Measurements from ENCODE around the gene FAU.
"Not testable (repeated sequence)": the region's sequence is repeated elsewhere in the genome, so short reads cannot be mapped to it uniquely, and the experiment has no call there.

The FAU gene

DNA sequence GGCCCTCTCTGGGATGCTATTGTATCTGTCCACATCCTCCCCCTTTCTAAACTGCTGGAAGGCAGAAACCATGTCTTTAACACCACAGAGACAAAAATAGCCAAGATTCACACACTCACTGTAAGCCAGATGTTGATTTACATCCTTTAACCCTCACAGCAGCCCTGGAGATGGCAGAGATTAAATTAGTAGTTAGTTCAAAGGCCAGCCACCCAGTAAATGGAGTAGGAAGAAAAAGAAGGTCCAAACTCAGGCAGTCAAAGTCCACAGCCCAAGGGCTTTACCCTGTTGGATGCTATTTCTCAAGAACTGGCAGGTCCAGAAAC is 2.3 kb downstream of the FAU start:
- DNase-seq (ENCODE audit: low read depth): no peak

DNA sequence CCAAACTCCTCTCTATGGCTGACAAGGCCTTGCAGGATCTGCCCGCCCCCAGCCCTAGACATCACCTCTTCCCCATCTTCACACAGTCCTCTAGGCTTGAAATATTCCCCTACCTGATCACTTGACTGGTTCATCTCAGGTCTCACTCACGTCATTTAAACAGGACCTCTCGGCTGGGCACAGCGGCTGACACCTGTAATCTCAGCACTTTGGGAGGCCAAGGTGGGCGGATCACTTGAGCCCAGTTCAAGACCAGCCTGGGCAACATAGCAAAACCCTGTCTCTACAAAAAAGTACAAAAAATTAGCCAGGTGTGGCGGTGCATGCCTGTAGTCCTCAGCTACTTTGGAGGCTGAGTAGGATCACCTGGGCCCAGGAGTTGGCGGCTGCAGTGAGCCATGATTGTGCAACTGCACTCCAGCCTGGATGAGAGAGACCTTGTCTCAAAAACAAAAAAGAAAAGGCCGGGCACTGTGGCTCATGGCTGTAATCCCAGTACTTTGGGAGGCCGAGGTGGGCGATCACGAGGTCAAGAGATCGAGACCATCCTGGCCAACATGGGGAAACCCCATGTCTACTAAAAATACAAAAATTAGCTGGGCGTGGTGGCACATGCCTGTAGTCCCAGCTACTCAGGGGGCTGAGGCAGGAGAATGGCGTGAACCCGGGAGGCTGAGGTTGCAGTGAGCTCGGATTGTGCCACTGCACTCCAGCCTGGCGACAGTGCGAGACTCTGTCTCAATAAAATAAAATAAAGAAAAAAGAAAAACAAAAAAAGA is 2.9 kb downstream of the FAU start:
- not testable (repeated sequence) for DNase-seq (ENCODE audit: low read depth)

DNA sequence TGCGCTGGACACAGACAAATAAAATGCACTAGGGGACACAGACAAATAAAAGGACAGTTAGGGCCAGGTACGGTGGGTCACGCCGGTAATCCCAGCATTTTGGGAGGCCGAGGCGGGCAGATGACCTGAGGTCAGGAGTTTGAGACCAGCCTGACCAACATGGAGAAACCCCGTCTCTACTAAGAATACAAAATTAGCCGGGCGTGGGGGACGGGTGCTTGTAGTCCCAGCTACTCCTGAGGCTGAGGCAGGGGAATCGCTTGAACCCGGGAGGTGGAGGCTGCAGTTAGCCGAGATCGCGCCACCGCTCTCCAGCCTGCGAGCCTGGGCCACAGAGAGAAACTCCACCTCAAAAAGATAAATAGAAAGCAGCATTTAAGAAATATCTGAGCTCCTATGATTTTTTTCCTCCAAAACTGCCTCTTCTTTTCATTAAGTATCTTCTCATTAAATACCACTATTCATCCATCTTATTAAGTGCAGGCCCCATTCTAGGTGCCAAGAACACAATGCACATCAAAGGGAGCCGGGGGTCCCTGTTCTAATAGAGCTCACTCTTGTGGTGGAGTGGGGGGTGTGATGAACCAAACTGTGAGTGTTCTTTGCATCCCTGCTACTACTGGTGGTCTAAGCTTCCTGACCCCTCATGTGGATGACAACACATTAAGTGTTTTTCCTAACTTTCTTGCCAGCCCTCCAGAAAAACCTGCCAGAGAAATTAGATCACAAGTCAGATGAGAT is 3.7 kb downstream of the FAU start:
- DNase-seq (ENCODE audit: low read depth): no peak

DNA sequence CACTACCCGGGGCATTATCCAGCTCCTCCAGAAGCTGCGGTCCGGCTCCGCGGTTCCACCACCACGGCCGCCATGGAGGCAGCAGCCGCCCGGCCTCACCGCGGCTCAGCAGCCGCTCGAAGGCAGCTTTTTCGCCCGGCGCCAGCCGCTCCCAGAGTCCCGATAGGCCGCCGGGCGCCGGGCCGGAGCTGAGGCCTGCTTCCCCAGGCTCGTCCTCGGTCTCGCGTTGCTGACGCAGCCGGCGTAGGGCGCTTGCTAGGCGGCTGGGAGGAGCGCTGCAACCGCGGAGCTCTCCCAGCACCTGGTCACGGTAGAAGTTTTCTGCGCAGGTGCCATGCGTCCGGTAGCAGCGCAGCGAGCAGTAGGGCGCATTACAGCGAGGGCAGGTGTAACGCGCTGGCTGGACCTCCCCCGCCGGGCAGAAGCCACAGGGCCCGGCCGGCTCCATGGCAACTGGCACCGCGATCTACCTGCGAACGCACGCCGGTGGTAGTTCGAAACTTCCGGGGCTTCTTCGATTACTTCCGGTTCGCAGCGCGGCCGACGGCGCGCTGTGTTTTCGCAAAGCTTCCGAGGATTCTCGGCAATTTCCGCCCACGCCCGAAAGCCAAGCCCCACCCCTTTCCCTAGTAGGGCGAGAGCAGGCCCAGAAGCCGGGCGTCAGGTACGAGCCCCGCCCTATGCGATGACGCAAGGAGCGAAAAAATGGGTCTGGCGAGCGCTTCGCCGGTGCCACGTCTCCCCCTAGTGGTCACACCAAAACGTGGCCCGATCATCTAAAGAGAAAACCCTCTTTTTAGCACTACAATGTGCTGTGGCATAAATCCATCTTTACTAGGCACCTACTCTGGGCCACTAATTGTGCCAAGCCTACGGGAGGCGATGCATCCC is 4.5 kb downstream of the FAU start, which contains the start of gene ZNHIT2:
Gene ZNHIT2 (minus strand): TSS at position 496 of the 891 bp plus-strand sequence. CDS start 48 bp downstream, at position 448.
- peak; percentile 99 for DNase-seq (ENCODE audit: low read depth)

DNA sequence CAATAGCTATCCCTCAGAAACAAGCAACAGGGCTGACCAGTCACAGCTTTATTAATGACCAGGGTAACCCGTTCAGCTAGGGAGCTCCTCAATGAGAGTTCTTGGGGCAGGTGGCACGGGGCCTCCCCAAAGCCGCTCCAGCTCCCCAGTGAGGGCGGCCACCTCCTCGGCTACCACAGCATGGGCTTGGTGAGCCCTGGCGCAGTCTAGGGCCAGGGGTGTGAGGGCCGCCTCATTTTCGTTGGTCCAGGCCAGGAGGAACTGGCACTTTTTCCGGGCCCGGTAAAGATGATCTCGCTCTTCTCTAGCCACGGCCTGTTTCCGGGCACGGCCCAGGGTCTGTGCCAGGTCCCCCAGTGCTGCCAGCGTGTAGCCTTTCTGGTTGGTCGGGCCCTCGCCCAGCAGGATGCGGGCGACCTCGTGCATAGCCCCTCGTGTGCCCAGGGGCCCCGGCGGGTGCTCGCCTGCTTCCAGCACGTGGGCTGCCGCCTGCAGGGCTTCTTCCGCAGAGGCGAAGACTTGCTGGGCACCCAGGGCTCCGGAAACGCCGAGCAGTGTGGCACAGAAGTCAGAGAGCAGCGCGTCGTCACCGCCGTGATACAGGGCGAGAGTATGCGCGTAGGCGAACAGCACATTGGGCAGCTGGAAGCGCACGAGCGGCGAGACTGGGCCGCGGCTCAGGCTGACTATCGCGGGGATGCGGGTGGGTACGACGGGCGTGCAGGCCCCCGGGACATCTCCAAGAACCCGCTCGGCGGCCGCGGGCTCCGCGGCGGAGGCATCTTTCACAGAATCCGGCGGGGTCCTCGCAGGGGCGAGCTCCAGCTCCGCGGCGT is 5.3 kb downstream of the FAU start:
- DNase-seq (ENCODE audit: low read depth): peak; percentile 43

DNA sequence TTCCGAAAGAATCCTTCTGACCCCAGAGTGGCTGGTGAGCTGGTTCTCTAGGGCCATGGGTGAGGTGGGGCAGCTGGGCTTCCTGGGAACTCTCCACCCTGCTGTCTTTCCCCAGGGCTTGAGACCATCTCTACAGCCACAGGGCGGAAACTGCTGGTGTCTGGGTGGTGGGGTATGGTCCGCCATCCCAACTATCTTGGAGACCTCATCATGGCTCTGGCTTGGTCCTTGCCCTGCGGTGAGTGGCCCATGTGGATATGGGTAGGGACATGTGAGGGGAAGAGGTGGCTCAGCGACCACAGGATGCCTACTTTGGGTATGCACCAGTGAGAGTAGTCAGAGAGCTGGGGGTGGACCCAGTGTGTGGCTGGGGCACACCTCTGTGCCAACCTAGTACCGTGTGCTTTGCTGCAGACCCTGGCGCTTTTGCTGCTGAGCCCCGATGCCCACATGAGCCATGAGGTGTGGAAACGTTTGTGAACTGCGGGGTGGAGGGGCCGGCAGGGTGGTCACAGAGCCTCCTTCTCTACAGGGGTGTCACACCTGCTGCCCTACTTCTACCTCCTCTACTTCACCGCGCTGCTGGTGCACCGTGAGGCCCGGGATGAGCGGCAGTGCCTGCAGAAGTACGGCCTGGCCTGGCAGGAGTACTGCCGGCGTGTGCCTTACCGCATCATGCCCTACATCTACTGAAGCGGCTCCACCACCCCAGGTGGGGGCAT is 6.4 kb downstream of the FAU start:
- DNase-seq (ENCODE audit: low read depth): no peak

DNA sequence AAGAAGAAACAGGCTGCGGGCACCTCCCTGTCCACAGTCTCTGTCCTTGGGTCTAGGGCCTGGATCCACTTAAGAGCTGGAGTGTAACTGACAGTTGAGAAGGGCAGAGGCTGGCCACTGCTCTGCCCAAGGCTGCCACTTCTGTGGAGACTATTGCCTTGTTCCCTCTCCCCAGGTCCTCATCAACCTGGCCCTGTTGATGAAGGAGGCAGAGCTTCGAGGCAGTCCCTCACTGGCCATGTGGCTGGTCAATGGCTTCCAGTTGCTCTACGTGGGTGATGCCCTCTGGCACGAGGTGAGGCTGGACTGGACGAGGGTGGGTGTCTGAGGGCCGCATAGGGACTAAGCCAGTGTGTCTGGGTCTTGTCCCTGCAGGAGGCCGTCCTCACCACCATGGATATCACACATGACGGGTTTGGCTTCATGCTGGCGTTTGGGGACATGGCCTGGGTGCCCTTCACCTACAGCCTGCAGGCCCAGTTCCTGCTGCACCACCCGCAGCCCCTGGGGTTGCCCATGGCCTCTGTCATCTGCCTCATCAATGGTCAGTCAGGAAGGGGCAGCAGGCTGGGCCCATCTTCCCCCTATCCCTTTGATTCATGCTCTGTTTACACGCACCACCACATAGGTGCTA is 7.3 kb downstream of the FAU start:
- no peak for DNase-seq (ENCODE audit: low read depth)

DNA sequence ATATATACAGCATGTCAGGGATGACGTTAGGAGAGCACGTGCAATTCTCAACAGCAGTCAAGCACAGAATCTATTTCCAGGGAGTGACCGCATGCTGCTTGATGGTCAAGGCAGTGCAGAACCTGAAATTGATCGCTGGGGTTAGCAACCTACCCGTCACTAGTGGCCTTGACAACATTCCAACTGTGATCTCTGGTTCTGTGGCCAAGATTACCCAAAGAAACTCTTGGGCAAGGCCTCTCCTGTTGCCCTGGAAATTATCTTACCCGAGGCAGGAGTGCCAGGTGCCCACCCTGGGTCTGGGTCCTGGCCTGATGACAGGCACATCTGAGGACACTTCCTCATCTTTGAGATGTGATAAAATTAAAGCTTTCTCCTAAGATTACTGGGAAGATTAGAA is 8.1 kb downstream of the FAU start:
- no peak for DNase-seq (ENCODE audit: low read depth)

DNA sequence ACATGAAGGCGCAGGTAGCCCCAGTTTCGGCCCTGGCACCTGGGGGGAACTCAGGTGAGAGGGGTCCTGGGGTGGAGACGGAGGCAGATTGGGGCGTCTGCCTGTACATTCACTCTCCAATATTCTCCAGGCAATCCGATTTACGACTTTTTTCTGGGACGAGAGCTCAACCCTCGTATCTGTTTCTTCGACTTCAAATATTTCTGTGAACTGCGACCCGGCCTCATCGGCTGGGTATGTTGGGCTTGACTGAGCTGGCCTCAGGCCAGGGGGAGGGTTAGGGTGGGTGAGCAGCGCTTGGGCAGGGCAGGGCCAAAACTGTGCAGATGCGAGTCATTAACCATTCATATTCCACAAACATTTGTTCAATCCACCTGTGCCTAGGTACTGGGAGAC is 8.6 kb downstream of the FAU start:
- no peak for DNase-seq (ENCODE audit: low read depth)

DNA sequence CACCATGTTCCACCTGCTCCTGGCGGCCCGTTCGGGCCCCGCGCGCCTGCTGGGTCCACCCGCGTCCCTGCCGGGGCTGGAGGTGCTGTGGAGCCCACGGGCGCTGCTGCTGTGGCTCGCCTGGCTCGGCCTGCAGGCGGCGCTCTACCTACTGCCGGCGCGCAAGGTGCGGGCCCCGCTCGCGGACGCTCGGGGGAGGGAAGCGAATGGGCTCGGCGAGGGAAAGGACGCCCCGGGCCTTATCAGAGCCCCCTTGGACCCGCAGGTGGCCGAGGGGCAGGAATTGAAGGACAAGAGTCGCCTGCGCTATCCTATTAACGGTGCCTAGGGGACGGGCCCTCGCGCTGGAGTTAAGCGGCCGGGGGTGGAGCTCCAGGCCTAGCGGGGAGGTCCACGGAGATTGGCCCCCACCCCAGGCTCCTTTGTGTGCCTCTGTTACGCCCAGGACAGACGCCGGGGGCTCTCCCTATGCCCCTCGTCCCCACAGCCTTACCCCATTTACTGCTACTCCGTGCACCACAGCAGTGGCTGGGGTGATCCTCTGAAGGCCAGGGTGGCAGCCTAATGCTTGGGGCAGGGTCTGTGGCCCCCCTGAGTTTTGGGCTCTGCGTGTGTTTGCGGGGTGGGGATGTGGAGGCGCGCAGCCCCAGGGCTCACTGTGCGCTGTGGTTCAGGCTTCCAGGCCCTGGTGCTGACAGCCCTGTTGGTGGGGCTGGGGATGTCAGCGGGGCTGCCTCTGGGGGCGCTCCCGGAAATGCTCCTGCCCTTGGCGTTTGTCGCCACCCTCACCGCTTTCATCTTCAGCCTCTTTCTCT is 9.2 kb downstream of the FAU start:
- peak; percentile 49 for DNase-seq (ENCODE audit: low read depth)

DNA sequence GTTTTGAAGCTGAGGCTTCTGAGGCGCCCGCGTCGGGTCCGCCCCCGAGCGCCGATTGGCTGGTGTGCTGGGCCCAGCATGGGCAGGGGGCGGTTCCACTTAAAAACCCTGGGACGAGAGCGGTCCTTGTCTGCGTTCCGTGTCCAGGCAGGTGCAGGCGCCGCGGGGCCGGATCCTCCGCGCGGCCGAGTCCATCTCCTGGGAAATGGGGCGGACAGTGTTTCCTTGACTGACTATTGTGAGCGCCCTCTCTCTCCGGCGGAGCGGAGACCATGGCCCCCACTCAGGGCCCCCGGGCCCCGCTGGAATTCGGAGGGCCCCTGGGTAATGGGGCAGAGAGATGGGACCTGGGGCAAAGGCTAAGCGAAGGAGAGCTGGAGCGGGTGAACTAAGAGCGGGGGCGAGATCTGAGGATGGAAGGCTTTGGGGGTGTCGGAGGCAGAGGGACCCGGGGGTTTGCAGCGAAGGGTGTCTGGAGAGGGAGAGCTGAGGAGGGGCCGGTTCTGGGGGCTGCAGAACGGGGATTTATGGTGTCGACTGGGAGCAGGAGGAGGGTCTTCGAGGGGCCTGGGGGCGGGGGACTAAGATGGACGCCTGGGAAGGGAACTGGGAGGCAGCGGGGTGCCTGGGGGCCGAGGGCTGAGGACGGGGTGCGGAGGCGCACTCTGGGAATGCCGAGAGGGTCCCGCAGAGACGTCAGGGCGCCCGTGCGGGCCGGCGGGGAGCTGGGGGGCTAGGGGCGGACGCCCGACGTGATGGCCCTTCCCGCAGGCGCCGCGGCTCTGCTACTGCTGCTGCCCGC is 10.0 kb downstream of the FAU start, which contains the start of gene TM7SF2:
Gene TM7SF2 (plus strand): TSS at position 129 of the 802 bp plus-strand sequence. CDS start 144 bp downstream, at position 273.
- peak; percentile 92 for DNase-seq (ENCODE audit: low read depth)

DNA sequence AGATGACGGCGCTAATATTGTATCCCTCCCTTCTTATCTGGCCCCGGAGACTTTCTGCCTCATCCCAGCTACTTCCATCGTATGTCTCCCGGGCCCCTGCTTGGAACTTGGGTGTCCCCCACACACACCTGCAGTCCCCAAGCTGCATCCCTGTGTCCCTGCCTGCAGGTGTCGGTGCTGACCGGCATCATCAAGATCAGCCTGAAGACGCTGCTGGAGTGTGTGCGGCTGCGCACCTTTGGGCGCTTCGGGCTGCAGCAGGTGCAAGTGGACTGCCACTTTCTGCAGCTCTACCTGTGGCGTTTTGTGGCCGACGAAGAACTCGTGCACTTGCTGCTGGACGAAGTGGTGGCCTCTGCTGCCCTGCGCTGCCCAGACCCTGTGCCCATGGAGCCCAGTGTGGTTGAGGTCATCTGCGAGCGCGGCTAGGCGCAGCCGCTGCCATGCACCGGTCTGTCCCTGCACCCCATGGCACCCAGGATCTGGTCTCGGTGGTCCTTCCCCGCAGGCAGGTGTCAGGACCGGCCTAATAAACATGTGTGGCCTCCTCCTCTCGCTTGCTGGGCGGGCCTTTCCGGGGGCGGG is 10.7 kb downstream of the FAU start:
- DNase-seq (ENCODE audit: low read depth): no peak

DNA sequence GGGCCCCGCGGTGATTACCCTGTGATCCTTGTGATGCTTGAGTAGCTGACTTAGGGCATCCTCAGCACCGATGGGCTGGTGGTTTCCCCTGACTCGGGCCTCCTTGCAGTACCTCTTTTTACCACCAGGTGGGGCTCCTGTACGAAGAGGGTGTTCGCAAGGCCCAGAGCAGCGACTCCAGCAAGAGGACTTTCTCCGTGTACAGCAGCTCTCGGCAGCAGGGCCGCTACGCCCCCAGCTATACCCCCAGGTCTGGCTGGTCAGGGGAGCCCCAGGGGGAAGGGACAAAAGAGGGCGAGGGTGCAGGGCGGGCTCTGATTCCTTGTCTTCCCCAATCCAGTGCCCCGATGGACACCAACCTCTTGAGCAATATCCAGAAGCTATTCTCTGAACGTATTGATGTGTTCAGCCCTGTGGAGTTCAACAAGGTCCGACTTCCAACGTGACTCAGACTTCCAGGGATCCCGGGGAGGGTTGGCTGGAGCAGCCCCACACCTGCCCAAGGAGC is 11.5 kb downstream of the FAU start:
- peak; percentile 78 for DNase-seq (ENCODE audit: low read depth)

DNA sequence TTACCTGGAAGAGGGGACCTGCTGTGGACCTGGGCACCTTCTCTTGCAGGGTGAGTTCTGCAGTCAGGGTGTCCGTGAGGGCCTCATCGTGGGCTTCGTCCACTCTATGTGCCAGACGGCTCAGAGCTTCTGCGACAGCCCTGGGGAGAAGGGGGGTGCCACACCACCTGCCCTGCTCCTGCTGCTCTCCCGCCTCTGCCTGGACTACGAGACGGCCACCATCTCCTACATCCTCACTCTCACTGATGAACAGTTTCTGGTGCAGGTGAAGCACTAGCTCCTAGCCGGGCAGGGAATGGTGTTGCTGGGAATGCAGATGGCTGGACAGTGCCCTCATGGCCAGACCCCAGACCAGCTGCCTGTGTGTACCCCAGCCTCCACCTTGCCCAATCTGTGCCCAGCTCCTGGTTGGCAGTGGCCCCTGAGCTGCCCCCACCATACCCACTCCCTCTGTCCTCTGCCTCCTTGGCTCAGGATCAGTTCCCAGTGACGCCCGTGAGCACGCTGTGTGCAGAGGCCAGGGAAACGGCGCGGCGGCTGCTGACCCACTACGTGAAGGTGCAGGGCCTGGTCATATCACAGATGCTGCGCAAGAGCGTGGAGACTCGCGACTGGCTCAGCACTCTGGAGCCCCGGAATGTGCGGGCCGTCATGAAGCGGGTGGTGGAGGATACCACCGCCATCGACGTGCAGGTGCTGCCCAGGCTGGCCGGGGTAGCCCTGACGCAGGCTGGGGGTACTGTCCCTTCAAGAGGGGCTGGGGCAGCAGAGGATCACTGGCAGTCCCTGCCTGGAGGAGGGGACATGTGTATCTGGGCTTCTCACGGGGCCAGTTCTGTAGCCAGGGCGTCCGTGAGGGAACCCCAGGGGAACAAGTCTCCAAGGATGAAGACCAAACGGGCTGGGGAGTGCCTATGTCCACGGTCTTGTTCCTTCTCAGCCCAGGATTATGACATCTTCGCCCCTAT is 12.4 kb downstream of the FAU start:
- no peak for DNase-seq (ENCODE audit: low read depth)

DNA sequence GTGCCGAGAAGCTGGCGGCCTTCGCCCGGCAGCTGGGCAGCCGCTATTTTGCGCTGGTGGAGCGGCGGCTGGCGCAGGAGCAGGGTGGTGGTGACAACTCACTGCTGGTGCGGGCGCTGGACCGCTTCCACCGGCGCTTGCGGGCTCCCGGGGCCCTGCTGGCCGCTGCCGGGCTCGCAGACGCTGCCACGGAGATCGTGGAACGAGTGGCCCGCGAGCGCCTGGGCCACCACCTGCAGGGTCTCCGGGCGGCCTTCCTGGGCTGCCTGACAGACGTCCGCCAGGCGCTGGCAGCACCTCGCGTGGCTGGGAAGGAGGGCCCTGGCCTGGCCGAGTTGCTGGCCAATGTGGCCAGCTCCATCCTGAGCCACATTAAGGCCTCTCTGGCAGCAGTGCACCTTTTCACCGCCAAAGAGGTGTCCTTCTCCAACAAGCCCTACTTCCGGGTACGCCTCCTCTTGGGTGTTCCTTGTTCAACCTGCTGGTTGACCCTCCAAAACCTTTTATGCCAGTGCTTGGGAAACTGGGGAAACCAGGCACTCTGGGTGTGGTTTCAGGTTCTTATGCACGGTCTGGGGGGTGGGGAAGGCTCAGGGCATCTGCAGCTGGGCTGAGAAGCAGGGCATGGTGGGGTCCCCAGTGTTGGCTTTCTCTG is 13.3 kb downstream of the FAU start:
- DNase-seq (ENCODE audit: low read depth): no peak

DNA sequence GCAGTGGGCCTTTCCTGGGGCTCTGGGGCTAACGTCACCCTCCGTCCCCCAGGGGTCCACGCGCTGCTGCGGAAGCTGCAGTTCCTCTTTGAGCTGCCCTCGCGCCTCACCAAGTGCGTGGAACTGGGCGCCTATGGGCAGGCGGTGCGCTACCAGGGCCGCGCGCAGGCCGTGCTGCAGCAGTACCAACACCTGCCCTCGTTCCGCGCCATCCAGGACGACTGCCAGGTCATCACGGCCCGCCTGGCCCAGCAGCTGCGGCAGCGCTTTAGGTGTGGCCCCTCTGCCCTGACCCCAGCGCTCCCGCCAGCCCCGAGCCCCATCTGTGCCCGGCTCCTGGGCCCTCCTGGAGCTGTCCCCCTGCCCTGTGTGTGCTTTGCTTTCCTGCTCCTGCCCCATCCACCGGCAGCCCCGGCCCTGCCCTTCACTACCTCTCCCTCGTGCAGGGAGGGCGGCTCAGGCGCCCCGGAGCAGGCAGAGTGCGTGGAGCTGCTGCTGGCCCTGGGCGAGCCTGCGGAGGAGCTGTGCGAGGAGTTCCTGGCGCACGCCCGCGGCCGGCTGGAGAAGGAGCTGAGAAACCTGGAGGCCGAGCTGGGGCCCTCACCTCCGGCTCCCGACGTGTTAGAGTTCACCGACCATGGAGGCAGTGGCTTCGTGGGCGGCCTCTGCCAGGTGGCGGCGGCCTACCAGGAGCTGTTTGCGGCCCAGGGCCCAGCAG is 14.0 kb downstream of the FAU start:
- no peak for DNase-seq (ENCODE audit: low read depth)

Data from T-helper 22 cell (primary cell).